GM21528 (cell line): Measurements from ENCODE around the gene HM13.
"Not testable (repeated sequence)": the region's sequence is repeated elsewhere in the genome, so short reads cannot be mapped to it uniquely, and the experiment has no call there.

Source experiments
- ATAC-seq: cut with Tn5 transposase; IDR thresholded peaks from one replicate; pipeline ENCODE4 v1.9.1; 2021; ENCODE audit warnings: mild to moderate bottlenecking, moderate library complexity; ENCODE audit not compliant: unreplicated experiment, low FRiP score

HM13 gene

DNA sequence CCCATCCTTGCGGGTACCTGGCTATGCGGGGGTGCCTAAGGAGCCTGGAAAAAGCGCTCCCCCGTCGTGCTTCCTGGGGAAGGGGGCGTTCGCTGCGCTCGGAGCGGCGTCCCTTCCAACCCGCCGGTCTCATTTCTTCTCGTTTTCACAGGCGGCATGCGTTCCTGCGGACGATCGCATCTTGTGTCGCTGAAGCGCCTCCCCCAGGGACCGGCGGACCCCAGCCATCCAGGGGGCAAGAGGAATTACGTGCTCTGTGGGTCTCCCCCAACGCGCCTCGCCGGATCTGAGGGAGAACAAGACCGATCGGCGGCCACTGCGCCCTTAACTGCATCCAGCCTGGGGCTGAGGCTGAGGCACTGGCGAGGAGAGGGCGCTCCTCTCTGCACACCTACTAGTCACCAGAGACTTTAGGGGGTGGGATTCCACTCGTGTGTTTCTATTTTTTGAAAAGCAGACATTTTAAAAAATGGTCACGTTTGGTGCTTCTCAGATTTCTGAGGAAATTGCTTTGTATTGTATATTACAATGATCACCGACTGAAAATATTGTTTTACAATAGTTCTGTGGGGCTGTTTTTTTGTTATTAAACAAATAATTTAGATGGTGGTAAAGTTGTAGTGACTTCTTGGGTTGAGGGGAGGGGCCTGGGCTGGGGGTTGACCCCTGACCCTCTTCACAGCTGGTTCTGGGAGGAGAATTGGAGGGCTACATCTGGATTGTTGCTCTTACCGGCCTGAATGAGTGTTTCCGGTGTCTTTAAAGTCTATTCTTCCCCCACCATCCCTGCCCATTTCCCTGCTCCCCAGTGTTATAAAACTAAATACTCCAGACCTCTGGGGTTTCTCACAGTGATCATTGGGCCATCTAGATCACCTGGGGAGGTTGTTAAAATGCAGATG lies 91.9 kb downstream of the HM13 start:
- no peak for ATAC-seq

DNA sequence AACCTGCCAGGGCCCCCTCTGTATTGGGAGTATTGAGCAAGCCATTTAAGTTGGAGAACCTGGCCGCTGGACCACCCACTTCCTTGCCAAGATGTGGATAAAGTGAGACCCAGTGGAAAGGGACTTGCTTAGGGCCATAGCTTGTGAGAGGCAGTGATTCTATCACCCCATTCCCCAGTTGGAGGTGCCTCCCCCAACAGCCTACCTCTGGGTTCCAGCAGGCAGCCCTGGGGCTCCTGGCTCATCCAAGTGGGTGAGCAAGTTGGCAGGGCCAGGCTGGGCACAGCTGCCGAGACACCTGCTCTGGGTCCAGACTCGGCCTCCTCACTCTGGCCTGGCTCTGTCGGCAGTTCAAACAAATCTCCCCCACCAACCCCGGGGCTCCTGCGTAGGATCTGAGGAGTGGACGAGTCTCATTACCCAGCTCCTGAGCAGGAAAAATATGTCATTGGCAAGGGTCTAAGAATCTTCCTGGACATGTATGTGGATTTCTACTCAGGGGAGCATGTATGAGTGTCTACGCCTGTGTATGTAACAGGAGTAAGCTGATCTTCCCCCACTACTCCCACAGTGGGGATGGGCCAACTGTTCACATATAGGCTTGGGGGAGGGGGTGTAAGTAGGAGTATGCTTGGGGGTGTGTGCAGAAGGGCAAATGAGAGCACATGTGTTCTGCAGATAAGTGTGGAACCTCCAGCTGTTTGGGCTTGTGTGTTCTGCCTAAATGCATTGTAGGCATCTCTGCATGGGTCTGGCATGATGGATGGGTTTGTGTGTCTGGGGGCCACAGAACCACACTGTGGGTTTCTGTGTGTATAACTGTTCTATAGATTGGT lies 92.8 kb downstream of the HM13 start:
- no peak for ATAC-seq

DNA sequence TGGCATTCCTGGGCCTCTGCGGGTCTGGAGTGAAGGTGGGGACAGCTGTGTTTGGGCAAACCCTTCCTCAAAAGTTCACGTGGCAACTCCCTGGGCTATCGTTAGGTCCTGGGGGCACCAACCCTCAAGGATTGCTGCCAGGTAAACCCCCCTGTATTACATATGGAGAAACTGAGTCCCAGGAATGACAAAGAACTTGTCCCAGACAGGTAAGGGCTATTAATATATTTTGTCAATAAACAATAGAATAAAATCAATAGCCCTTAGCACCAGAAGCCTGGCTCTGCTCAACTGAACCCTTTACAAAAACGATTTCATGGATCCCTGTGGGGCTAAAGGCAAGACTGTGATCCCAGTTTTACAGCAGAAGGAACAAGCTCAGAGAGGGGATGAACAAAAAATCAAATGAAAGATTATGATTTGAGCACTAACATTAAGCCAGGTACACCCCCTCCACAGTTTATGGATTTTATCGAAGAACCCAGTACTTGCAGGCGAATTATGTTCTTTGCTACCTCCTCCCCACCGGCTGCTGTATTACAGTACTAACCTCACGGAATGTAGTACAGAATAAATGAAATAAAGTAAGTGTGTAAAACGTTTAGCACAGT lies 93.5 kb downstream of the HM13 start:
- no peak for ATAC-seq

DNA sequence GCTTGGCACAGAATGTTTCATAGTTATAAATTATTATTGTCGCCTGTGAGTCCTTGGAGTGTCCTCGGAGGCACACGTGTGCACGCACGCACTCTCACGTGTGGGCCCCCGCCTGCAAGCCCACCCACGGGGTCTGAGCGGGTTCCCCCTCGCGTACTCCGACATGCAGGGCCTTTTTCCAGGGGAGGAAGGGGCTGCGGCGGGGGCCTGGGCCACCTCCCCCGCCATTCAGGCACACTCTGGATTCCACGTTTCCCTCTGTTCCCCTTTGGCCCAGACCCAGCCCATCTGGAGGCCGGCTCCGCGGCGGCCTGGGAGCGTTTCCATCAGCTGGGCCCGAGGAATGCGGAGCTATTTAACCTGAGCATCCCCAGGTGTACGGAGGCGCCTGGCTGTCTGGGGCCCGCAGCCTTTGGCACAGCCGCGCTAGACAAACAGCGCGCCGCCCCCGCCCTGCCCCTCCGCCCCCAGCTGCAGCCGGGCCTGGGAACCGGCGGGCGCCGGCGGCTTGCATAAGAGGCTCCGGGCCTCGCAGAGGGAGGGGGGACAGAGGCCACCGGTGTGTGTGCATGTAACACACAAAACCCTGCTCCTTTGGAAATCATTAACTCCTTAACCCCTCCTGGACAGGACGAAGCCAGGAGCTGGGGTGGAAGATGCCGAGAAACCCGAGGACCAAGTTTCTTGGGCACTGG lies 94.2 kb downstream of the HM13 start:
- ATAC-seq: no peak

DNA sequence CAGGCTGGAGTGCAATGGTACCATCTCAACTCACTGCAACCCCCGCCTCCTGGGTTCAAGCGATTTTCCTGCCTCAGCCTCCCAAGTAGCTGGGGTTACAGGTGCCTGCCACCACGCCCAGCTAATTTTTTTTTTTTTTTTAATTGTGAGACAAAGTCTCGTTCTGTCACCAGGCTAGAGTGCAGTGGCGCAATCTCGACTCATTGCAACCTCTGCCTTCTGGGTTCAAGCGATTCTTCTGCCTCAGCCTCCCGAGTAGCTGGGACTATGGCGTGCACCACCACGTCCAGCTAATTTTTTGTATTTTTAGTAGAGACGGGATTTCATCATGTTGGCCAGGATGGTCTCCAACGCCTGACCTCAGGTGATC lies 98.0 kb downstream of the HM13 start:
- not testable (repeated sequence) for ATAC-seq

DNA sequence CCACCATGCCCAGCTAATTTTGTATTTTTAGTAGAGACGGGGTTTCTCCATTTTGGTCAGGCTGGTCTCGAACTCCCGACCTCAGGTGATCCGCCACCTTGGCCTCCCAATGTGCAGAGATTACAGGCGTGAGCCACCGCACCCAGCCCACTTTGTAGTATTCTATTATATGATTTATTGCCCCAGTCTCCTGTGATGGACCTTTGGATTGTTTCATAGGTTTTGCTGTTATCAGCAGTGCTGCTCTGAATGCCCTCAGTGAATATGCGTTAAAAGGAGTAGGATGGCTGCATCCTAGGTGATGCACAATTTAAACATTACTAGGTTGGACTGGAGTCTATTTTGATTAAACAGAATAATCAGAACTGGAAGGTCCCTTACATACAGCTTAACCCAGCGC lies 101.2 kb downstream of the HM13 start:
- ATAC-seq: no peak

DNA sequence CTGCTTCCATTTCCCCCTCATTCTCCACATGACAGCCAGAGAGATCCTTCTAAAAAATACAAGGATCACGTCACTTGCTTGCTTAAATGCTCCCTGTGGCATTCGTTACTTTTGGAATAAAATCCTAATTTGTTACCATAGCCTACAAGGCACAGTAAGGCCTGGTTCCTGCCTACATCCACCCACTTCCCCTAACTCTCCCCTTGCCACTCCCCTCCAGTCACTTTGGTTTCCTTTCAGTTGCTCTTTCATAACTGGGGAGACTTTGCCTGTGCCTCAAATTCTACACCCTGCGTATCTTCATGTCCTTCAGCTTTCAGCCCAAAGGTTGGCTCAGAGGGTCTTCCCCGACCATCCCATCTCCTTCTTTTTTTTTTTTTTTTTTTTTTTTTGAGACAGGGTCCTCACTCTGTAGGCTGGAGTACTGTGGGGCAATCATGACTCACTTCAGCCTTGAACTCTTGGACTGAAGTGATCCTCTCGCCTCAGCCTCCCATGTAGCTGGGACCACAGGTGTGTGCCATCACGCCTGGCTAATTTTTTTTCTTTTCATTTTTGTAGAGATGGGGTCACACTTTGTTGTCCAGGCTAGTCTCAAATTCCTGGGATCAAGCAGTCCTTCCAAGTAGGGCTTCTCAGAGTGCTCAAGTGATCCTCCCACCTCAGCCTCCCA lies 103.3 kb downstream of the HM13 start:
- no peak for ATAC-seq
